ENCODE data around the gene ING3. TPM values are rescaled to one million over a fixed set of nuclear protein-coding genes. Genes with fewer than 3 reads are reported as not detected.

The ING3 gene
- total and polyA plus RNA-seq, 2 of the 8 experiments (the other 6 are each of a cell fraction or from before 2014, with no cell fraction given) = 6.0 to 17.7 TPM

- POLR2A ChIA-PET (ENCODE audit: partially characterized antibody) = no interaction called here
- no peak for TF ChIP-seq CHD7 (IDR thresholded peaks at IDR 0.05; ENCODE audit: insufficient replicate concordance, low read length)
Measured at GRCh38 chr7:120947980-120948379, 2.6 kb upstream of the ING3 start.

More at GRCh38 chr7:120947980-120948379, 2.6 kb upstream of the ING3 start:
- H4K20me1 ChIP-seq (replicated peaks in 1 of 2; ENCODE audit: control insufficient read depth in 1 of 2, insufficient read depth in 2 of 2, low read length in 2 of 2) = peaks cover 0 to 3% of the 10 kb centered on the region in 2 experiments
- H3K4me1 ChIP-seq (replicated peaks in 1 of 4; ENCODE audit: control insufficient read depth in 3 of 4, insufficient read depth in 4 of 4, low read length in 3 of 4) = no peaks in the 10 kb centered on the region
- no peak overlapping the region for H3K14ac ChIP-seq (ENCODE audit: insufficient read length)
- peaks cover 3% of the 10 kb centered on the region; the same call in 1 of the 2 replicates for H3K23me2 ChIP-seq (ENCODE audit: low read depth, low read length)
- H2AFZ ChIP-seq (ENCODE audit: low read length) = no peak overlapping the region
- no peak overlapping the region for H4K91ac ChIP-seq (replicated peaks; ENCODE audit: insufficient read length, low read length)
- DNase-seq (ENCODE audit: low read depth in 1 of 2, low spot score in 2 of 2) (no peak), FAIRE-seq (no peak)
- H4K8ac ChIP-seq (ENCODE audit: extremely low read depth, insufficient read depth, low read length) = no peak overlapping the region
- no peak overlapping the region for H2AK5ac ChIP-seq (ENCODE audit: low read depth, low read length)
- CTCF ChIA-PET (ENCODE audit: partially characterized antibody) = interaction anchor here (1.9 kb wide), 1 partner anchor 156 kb away, joined by 6 read pairs; no protein-coding TSS in a partner anchor
- no peaks in the 10 kb centered on the region for H3K9me3 ChIP-seq (ENCODE audit: insufficient read depth in 2 of 2, low read depth in 1 of 2, low read length in 1 of 2)
- no peak overlapping the region for H3K27ac ChIP-seq (ENCODE audit: low read depth, low read length)
- no peak overlapping the region for H3K56ac ChIP-seq (replicated peaks; ENCODE audit: insufficient read length, low read depth, low read length)
- H3K79me1 ChIP-seq (ENCODE audit: low read depth, low read length) = no peaks in the 10 kb centered on the region
- no peak overlapping the region for H3K23ac ChIP-seq (ENCODE audit: insufficient read length)
- no peak overlapping the region for H3K4ac ChIP-seq (replicated peaks; ENCODE audit: insufficient read length, low read depth, low read length)
- H3K4me3 ChIP-seq (ENCODE audit: extremely low read depth in 1 of 4, insufficient read depth in 2 of 4, low read depth in 3 of 4, low read length in 4 of 4) = no peak overlapping the region
- H4K5ac ChIP-seq (ENCODE audit: insufficient read length, low read depth, low read length) = no peak overlapping the region
- no peak overlapping the region for H3K18ac ChIP-seq (ENCODE audit: extremely low read depth, low read length)
- H3K4me2 ChIP-seq (ENCODE audit: insufficient read depth in 1 of 2, low read depth in 2 of 2, low read length in 2 of 2) = no peak overlapping the region
- H3K27me3 ChIP-seq (replicated peaks in 1 of 4; ENCODE audit: control insufficient read depth in 3 of 4, extremely low read depth in 1 of 4, insufficient read depth in 3 of 4, low read length in 3 of 4) = no peaks in the 10 kb centered on the region
- H3K36me3 ChIP-seq (ENCODE audit: control insufficient read depth in 2 of 4, insufficient read depth in 4 of 4, low read length in 3 of 4) = peaks cover 0 to 6% (median 0%) of the 10 kb centered on the region in 4 experiments; a peak in 1 of 8 replicates
- H2BK12ac ChIP-seq (ENCODE audit: low read depth, low read length) = no peak overlapping the region
- H3K79me2 ChIP-seq (ENCODE audit: control insufficient read depth in 1 of 2, insufficient read depth in 2 of 2, low read length in 2 of 2) = peaks cover 0 to 19% of the 10 kb centered on the region in 2 experiments; a peak in 2 of 4 replicates
- no peak overlapping the region for H2BK120ac ChIP-seq (replicated peaks; ENCODE audit: low read depth, low read length)
- H2BK20ac ChIP-seq (ENCODE audit: low read length) = no peak overlapping the region
- no peak overlapping the region for H2BK15ac ChIP-seq (ENCODE audit: low read length)
- H3K9ac ChIP-seq (replicated peaks in 1 of 4; ENCODE audit: extremely low read depth in 1 of 4, low read depth in 3 of 4, low read length in 3 of 4) = no peak overlapping the region
- H2BK5ac ChIP-seq (ENCODE audit: low read depth, low read length) = no peak overlapping the region
